Endothelial cell of umbilical vein (primary cell): ENCODE results near the gene SLC18B1. TPM values are rescaled to one million over a fixed set of nuclear protein-coding genes. Genes with fewer than 3 reads are reported as not detected.

ENCODE experiments used
- BruUV-seq: library from RNA; stranded (reverse); fragments of 400-500 nt; replicated peaks from 2 replicates; lab custom pipeline; 2021; lab: Mats Ljungman, UMichigan
- CTCF ChIA-PET: fragments of 300-600, 350-600 bp; sonication (Branson Sonifier 250); formaldehyde crosslinking; loops from one replicate; lab custom pipeline; 2021; ENCODE audit warnings: antibody characterized with exemption, inconsistent platforms; lab: Charles Lee
- POLR2A ChIA-PET: fragments of 300-600, 350-600 bp; sonication (Branson Sonifier 250); formaldehyde crosslinking; loops from one replicate; lab custom pipeline; 2021; ENCODE audit warnings: antibody characterized with exemption, inconsistent platforms; lab: Charles Lee
- DNase-seq: peaks from one replicate; pipeline ENCODE4 v3.0.0-alpha.2; 2011; ENCODE audit warnings: low read depth, low spot score
- FAIRE-seq: peaks from 2 replicates; lab custom pipeline; 2011; peaks lifted over from hg19 to GRCh38; lab: Jason Lieb, UNC
- H2AFZ ChIP-seq: 2 replicates; pipeline ENCODE4 v1.6.0; 2012; ENCODE audit warnings: low read depth, low read length, control low read depth, inconsistent platforms
- H3K27ac ChIP-seq: 2 replicates; pipeline ENCODE4 v1.5.1; 2011; ENCODE audit warnings: low read depth, mild to moderate bottlenecking, control low read depth, low read length, moderate library complexity; ENCODE audit not compliant: insufficient read depth
- H3K27me3 ChIP-seq, 2 experiments: 2 replicates each; pipeline versions ENCODE4 v1.6.0 to v1.6.1; 2011; ENCODE audit warnings: low read length in 2 of 2, mixed read lengths in 1 of 2; ENCODE audit not compliant: control insufficient read depth in 2 of 2, insufficient read depth in 2 of 2
- H3K36me3 ChIP-seq, 2 experiments: 2 replicates in 1 of 2; 3 replicates in 1 of 2; pipeline ENCODE4 v1.5.1; 2011; ENCODE audit warnings: low read length in 2 of 2, mild to moderate bottlenecking in 1 of 2, moderate library complexity in 1 of 2; ENCODE audit not compliant: control insufficient read depth in 2 of 2, insufficient read depth in 2 of 2; ENCODE audit errors: extremely low read depth in 1 of 2
- H3K4me1 ChIP-seq: 3 replicates; pipeline ENCODE4 v1.5.1; 2011; ENCODE audit warnings: mild to moderate bottlenecking, low read length; ENCODE audit not compliant: control insufficient read depth, insufficient read depth; ENCODE audit errors: extremely low read depth
- H3K4me2 ChIP-seq: 2 replicates; pipeline ENCODE4 v1.6.1; 2011; ENCODE audit warnings: low read length, control low read depth, mixed read lengths; ENCODE audit not compliant: insufficient read depth
- H3K4me3 ChIP-seq, 3 experiments: fragments of 200-600 bp in 1 of 3; sonication (generic), shearing (Covaris generic) in 1 of 3; replicated peaks in 1 of 3; 2 replicates each; pipeline ENCODE4 v1.5.1; 2011 to 2016; ENCODE audit warnings: control low read depth in 3 of 3, low read length in 3 of 3, mild to moderate bottlenecking in 2 of 3, inconsistent platforms in 1 of 3, low read depth in 1 of 3, moderate library complexity in 1 of 3; ENCODE audit not compliant: insufficient read depth in 1 of 3
- H3K79me2 ChIP-seq: 2 replicates; pipeline ENCODE4 v1.6.0; 2012; ENCODE audit warnings: low read length, inconsistent platforms; ENCODE audit not compliant: control insufficient read depth, insufficient read depth
- H3K9ac ChIP-seq: replicated peaks from 2 replicates; pipeline ENCODE3; 2011; ENCODE audit warnings: low read length, control low read depth; ENCODE audit not compliant: insufficient read depth; ENCODE audit errors: extremely low read depth
- H3K9me1 ChIP-seq: replicated peaks from 3 replicates; pipeline ENCODE4 v1.6.0; 2011; ENCODE audit warnings: mild to moderate bottlenecking, low read length; ENCODE audit not compliant: control insufficient read depth, insufficient read depth; ENCODE audit errors: extremely low read depth
- H3K9me3 ChIP-seq: replicated peaks from 2 replicates; pipeline ENCODE4 v1.5.1; 2012; ENCODE audit warnings: low read length, inconsistent platforms; ENCODE audit not compliant: control insufficient read depth, insufficient read depth
- H4K20me1 ChIP-seq: replicated peaks from 2 replicates; pipeline ENCODE3; 2011; ENCODE audit warnings: mild to moderate bottlenecking, low read length; ENCODE audit not compliant: control insufficient read depth, insufficient read depth; ENCODE audit errors: extremely low read depth
- EZH2 ChIP-seq: IDR thresholded peaks from 2 replicates; pipeline ENCODE4 v1.6.1; 2012; ENCODE audit warnings: borderline replicate concordance, low read depth, mild to moderate bottlenecking, moderate library complexity, low read length, inconsistent platforms; ENCODE audit not compliant: severe bottlenecking
- FOS ChIP-seq: IDR thresholded peaks from 2 replicates; pipeline ENCODE4 v1.6.1; 2011; ENCODE audit warnings: mild to moderate bottlenecking, low read length, moderate library complexity, borderline replicate concordance; ENCODE audit not compliant: insufficient read depth
- POLR2A ChIP-seq: IDR thresholded peaks from 2 replicates; pipeline ENCODE4 v1.6.1; 2012; ENCODE audit warnings: low read depth, mild to moderate bottlenecking, control low read depth, low read length
- dilution Hi-C: fragments of 300-500 bp; cut with MboI; formaldehyde crosslinking; loops from one replicate; pipeline ENCODE4 v1.15.0; 2019; ENCODE audit warnings: low sequenced_read_pairs; ENCODE audit not compliant: extremely low pct_ligation_motif_present
- intact Hi-C: fragments of 100-400 bp; cut with micrococcal nuclease; formaldehyde crosslinking; loops from one replicate; pipeline ENCODE4 v1.10.0; 2022
- polyA plus RNA-seq, 4 experiments: library from polyadenylated mRNA; depleted of rRNA in 3 of 4; stranded (reverse) in 3 of 4; unstranded in 1 of 4; fragments of >200 nt; gene quantifications; 2 replicates each; pipeline versions ENCODE4 v1.2.1 to v1.2.3, GENCODE V29; 2011 to 2012; ENCODE audit warnings: missing spikeins in 1 of 4
- total RNA-seq: library from RNA; stranded (reverse); gene quantifications from 2 replicates; pipeline ENCODE4 v1.2.3, GENCODE V29; 2021

The SLC18B1 gene
- total and polyA plus RNA-seq, 2 donors (not counting 3 experiments of a cell fraction or from before 2014, with no cell fraction given) = 8.4 to 9.2 TPM

- intact Hi-C loops = loop anchor here (5.0 to 10.0 kb wide), 5 partner anchors 146 to 889 kb away; partner anchors contain the start of gene STX7
- peak; percentile 75 for DNase-seq
- H4K20me1 ChIP-seq = peaks cover 6% of the 10 kb centered on the region
- TF ChIP-seq POLR2A = peak; percentile 38
- TF ChIP-seq EZH2 = no peak
- dilution Hi-C loops = no loop called here
- peaks cover 19 to 24% of the 10 kb centered on the region in 2 experiments for H3K36me3 ChIP-seq
- peak overlapping the region; percentile 95 for H2AFZ ChIP-seq
- ChIA-PET CTCF (interaction anchor here (0.7 to 2.3 kb wide), 9 partner anchors 10 to 533 kb away, joined by 3 to 31 read pairs (median 5); partner anchors contain the start of gene SLC18B1), POLR2A (interaction anchor here (0.6 to 2.2 kb wide), 4 partner anchors 8 to 40 kb away, joined by 3 to 16 read pairs (median 4); partner anchors contain the start of gene SLC18B1)
- peaks cover 4 to 5% of the 10 kb centered on the region in 2 experiments for H3K27me3 ChIP-seq
- BruUV-seq = no TSS peak
- H3K4me2 ChIP-seq = peak overlapping the region; percentile 98
- FAIRE-seq = peak; percentile 62
- peak overlapping the region; percentile 63 for H3K27ac ChIP-seq
- no peaks in the 10 kb centered on the region for H3K9me1 ChIP-seq
- H3K9me3 ChIP-seq = no peaks in the 10 kb centered on the region
- peak overlapping the region; percentile 47 to 80 (median 55) for H3K4me3 ChIP-seq
- peaks cover 24% of the 10 kb centered on the region for H3K4me1 ChIP-seq
- peak overlapping the region; percentile 65 for H3K9ac ChIP-seq
- peaks cover 29% of the 10 kb centered on the region for H3K79me2 ChIP-seq
Observed at GRCh38 chr6:132813173-132813856, 14.9 kb upstream of the SLC18B1 start.

- Histone ChIP-seq H3K9me3 (no peaks in the 10 kb centered on the region), H3K9ac (peak overlapping the region; percentile 65), H3K27me3 (peaks cover 7 to 10% of the 10 kb centered on the region in 2 experiments), H4K20me1 (peaks cover 5% of the 10 kb centered on the region), H3K4me2 (peak overlapping the region; percentile 98), H3K27ac (peak overlapping the region; percentile 63), H3K9me1 (no peaks in the 10 kb centered on the region), H2AFZ (peak overlapping the region; percentile 95), H3K79me2 (peaks cover 29% of the 10 kb centered on the region), H3K4me3 (peak overlapping the region; percentile 47 to 80 (median 55)), H3K4me1 (peaks cover 24% of the 10 kb centered on the region), H3K36me3 (peaks cover 16 to 19% of the 10 kb centered on the region in 2 experiments)
- DNase-seq (no peak), FAIRE-seq (no peak)
- no TSS peak for BruUV-seq
- intact Hi-C loops (loop anchor here (5.0 to 10.0 kb wide), 5 partner anchors 145 to 888 kb away; partner anchors contain the start of gene STX7), dilution Hi-C loops (no loop called here)
- ChIA-PET CTCF (interaction anchor here (0.7 to 2.5 kb wide), 12 partner anchors 10 to 533 kb away, joined by 3 to 31 read pairs (median 4); partner anchors contain the start of gene SLC18B1), POLR2A (interaction anchor here (0.6 to 0.7 kb wide), 2 partner anchors 19 to 40 kb away, joined by 3 read pairs; no protein-coding TSS in a partner anchor)
- no peak for TF ChIP-seq FOS
- no peak for TF ChIP-seq EZH2
- no peak for TF ChIP-seq POLR2A
Observed at GRCh38 chr6:132812756-132813172, 14.3 kb upstream of the SLC18B1 start.
